HG02852 (cell line): Measurements from ENCODE around the gene MIA2.

ENCODE experiments used
- ATAC-seq: cut with Tn5 transposase; IDR thresholded peaks from one replicate; pipeline ENCODE4 v1.9.1; 2021; ENCODE audit warnings: mild to moderate bottlenecking, moderate library complexity; ENCODE audit not compliant: unreplicated experiment

Gene MIA2

GRCh38 chr14:39376667-39377403, 143.1 kb downstream of the MIA2 start:
- ATAC-seq = no peak

DNA sequence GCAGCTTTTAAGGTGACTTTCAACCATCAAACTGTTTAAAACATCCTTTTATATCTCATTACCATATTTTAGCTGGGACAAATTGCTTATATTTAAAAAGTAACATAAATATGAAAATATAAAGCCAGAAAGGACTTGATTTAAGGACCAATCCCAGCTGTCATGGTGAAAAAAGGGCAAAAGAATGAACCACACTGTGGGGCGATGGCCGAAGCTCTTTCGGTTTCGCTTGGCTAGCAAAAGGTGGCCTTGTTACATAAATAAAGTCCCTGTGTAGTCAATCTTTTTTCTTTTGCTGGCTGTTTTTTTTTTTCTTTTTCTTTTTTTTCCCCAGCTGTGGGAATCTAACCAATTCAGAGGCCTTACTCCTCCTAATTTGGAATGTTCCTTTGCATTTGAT, 147.7 kb downstream of the MIA2 start:
- no peak for ATAC-seq

DNA sequence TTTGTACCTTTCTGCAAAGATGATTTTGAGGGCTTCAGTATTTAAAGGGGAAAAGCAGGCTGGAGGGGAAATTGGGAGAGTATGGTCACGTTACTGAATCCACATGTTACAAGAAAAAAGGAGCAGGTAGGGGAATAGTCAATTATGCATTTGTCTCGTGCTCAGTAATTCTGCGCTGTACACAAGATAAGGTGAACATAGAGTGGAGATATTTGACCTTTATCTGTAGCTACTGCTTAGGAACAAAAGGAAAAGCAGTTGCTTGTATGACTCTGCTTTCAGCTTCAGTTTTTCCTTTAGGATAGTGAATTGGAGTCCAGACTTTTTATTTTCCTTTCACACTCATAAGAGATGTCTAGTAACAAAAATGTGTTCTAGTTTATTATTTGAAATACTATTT, 148.7 kb downstream of the MIA2 start:
- no peak for ATAC-seq

- ATAC-seq = peak; percentile 69
Measured at GRCh38 chr14:39383026-39383660, 149.4 kb downstream of the MIA2 start.

GRCh38 chr14:39383741-39384140, 150.0 kb downstream of the MIA2 start:
- no peak for ATAC-seq

DNA sequence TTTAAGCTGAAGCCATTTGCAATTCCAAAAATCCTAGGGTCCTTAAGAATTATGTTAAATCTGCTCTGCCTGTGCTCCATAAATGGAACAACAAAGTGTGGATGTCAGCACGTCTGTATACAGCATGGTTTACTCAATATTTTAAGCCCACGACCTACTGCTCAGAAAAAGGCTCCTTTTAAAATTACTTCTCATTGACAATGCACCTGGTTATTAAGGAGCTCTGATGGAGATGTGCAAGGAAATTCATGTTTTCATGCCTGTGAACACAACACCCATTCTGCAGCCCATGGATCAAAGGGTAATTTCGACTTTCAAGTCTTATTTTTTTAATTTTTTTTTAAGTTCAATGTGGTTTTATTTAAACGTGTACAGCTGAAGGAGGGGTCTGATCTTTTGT, 150.5 kb downstream of the MIA2 start:
- ATAC-seq = no peak

DNA sequence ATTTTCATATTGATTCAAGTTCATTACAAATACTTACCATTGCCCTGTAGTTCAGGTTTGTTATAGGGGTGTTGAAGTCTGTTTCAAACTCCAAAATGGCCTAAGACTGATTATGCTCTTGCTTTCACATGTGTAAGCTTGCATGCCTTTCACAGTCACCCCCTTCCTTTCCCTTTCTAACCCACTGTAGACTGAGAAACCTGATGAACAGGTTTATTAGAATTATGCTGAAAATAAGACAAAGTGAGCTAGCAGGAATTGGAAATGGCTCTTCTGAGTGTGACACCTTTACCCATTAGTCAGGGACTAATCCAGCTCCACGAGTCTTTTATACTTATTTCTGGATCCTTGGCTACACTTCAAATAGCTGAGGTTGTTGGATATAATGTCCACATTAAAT, 159.6 kb downstream of the MIA2 start:
- no peak for ATAC-seq

GRCh38 chr14:39395555-39396254, 162.0 kb downstream of the MIA2 start:
- ATAC-seq = no peak

DNA sequence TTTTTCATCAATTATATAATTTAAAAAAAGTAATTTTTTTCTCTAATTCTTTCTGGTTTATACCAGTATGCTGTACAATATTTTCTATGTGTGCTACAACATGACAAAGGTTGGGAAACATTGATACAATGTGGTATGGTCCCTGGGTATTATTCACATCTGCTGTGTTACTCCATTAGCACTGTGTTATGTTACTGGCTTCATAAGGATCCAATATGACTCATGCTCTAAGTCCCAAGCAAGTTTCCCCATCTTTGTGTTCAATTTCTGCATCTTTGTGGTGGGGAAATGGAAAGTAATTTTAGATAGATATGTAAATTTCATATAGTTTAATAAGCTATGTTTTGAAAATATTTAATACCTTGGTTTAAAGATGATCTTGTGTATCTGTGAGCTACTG, 162.7 kb downstream of the MIA2 start:
- no peak for ATAC-seq

GRCh38 chr14:39398382-39398781, 164.7 kb downstream of the MIA2 start:
- ATAC-seq = no peak

- no peak for ATAC-seq
Measured at GRCh38 chr14:39406560-39406959, 172.8 kb downstream of the MIA2 start.

- no peak for ATAC-seq
Measured at GRCh38 chr14:39416072-39416471, 182.4 kb downstream of the MIA2 start.

DNA sequence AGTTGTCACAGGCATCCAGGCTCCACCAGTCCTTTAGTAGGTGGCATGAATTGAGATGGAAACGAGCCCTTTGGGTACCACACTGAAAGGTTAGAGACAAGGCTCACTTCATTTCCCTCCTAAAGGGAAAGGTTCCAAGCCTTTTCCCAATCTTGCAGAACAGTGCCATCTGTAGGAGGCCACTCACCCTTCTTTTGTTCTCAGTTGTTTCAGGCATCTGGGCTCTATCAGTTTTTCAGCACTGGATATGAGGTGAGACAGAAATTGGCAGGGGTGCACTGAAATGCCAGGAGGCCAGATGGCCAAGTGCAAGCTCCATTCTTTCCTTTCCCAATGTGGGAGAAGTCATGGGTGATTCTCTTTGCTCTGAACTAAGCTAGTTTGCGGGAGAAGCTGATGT, 183.3 kb downstream of the MIA2 start:
- ATAC-seq = no peak

DNA sequence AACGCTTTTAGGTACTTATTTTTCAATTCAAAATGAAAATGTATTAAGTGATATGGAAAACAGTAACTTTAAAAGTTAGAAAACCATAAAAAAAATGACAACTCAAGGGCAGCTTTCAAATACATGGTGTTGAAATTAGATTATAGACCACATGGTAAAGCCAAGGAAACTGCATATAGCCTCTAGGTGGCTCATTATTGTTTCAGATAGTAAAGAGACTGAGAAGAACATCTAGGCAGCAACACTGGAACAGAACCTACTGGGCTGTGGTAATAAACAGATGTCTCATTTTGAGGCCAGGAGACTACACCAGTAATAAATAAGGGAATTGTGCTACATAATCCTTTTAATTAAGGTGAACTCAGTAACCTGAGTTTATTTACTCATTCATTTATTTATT, 185.6 kb downstream of the MIA2 start:
- ATAC-seq = no peak

GRCh38 chr14:39422243-39422642, 188.5 kb downstream of the MIA2 start:
- no peak for ATAC-seq

DNA sequence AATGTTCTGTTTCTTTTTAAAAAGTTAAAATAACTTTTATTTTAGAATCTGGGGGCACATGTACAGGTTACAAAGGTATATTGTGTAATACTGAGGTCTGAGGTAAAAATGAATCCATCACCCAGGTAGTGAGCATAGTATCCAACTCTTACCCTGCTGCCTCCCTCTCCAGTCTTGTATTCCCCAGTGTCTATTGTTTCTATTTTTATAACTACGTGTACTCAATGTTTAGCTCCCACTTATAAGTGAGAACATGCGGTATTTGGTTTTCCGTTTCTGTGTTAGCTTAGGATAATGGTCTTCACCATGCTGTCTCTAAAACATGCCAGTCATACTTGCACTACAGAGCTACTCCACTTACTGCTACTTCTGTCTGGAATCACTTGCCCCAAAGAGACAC, 190.1 kb downstream of the MIA2 start:
- ATAC-seq = no peak

GRCh38 chr14:39425947-39426346, 192.2 kb downstream of the MIA2 start:
- ATAC-seq = no peak

DNA sequence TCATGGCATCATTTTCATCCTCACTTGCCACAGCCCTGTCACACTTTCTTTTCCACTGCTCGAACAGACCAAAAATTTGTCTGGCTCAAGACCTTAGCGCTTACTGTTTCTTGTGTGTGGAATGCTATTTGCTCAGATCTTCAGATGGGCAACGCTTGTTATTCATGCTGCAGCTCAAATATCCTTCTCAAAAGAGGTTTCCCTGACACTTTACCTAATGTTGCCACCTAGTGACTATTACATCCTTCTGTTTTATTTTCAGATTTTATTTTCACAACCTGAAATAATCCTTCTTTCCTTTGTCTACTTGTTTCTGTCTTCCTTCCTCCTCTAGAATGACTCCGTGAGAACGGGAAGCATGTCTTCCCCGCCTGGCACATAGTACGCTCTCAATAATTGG, 192.9 kb downstream of the MIA2 start:
- ATAC-seq = no peak

- no peak for ATAC-seq
Measured at GRCh38 chr14:39428118-39428517, 194.4 kb downstream of the MIA2 start.

- peak; percentile 1 for ATAC-seq
Measured at GRCh38 chr14:39430762-39431415, 197.2 kb downstream of the MIA2 start.

- ATAC-seq = peak; percentile 16
Measured at GRCh38 chr14:39431416-39432178, 197.9 kb downstream of the MIA2 start.
